Spinal cord (tissue), 10 donors: ENCODE results near the gene NEAT1. TPM values are rescaled to one million over a fixed set of nuclear protein-coding genes. Genes with fewer than 3 reads are reported as not detected.

Experiments used
- DNase-seq, 6 donors: peaks; one replicate each; pipeline versions ENCODE4 v3.0.0 to v3.0.0-alpha.2; 2013 to 2015; ENCODE audit warnings: low spot score in 6 of 6, low read depth in 4 of 6
- H3K27ac ChIP-seq: one replicate; pipeline ENCODE4 v1.5.1; 2013; ENCODE audit warnings: low read depth, low read length, control low read depth
- H3K27me3 ChIP-seq: one replicate; pipeline ENCODE4 v1.6.1; 2013; ENCODE audit warnings: low read length; ENCODE audit not compliant: control insufficient read depth, insufficient read depth
- H3K36me3 ChIP-seq: one replicate; pipeline ENCODE4 v1.6.1; 2013; ENCODE audit warnings: low read length; ENCODE audit not compliant: control insufficient read depth, insufficient read depth
- H3K4me1 ChIP-seq: one replicate; pipeline ENCODE4 v1.6.1; 2013; ENCODE audit warnings: low read length; ENCODE audit not compliant: control insufficient read depth, insufficient read depth
- H3K4me3 ChIP-seq: one replicate; pipeline ENCODE4 v1.5.1; 2013; ENCODE audit warnings: low read depth, low read length, control low read depth
- H3K9me3 ChIP-seq: one replicate; pipeline ENCODE4 v1.6.1; 2013; ENCODE audit warnings: low read length; ENCODE audit not compliant: control insufficient read depth, insufficient read depth
- WGBS: methylation state at CpG from one replicate; pipeline ENCODE4 v1.1.5; 2013; ENCODE audit warnings: missing lambda C conversion rate; ENCODE audit not compliant: insufficient coverage; 5-methylcytosine and 5-hydroxymethylcytosine counted together
- polyA plus RNA-seq, 2 donors: library from polyadenylated mRNA; unstranded; fragments of 120-200 nt; gene quantifications; one replicate each; pipeline ENCODE4 v1.2.1, GENCODE V29; 2013; ENCODE audit not compliant: insufficient read length in 2 of 2
- total RNA-seq, 2 donors: library from RNA; depleted of rRNA in 1 of 2; stranded (reverse); fragments of 120-200 nt in 1 of 2; fragments of >200 nt in 1 of 2; gene quantifications; one replicate each; pipeline versions ENCODE4 v1.2.3 to v1.2.4, GENCODE V29; 2013 to 2014
- donor health status: healthy.

Gene NEAT1
- total and polyA plus RNA-seq, 4 donors, result 27.4 to 73.6 (median 63.7) TPM

- no peak for DNase-seq
- Histone ChIP-seq H3K9me3 (no peaks in the 10 kb centered on the region), H3K27me3 (no peaks in the 10 kb centered on the region), H3K4me3 (no peak overlapping the region), H3K36me3 (peaks cover 2% of the 10 kb centered on the region), H3K4me1 (peaks cover 25% of the 10 kb centered on the region), H3K27ac (no peak overlapping the region)
- WGBS, result 95% methylated on average over 9 of the region's 13 CpGs
These were observed 42.7 kb upstream of the NEAT1 start for GRCh38 chr11:65379698-65380459.

GRCh38 chr11:65380460-65381119, 42.0 kb upstream of the NEAT1 start:
- whole genome bisulfite sequencing, result 91% methylated on average over 16 of the region's 16 CpGs
- Histone ChIP-seq H3K27me3 (no peaks in the 10 kb centered on the region), H3K36me3 (peaks cover 2% of the 10 kb centered on the region), H3K4me3 (no peak overlapping the region), H3K9me3 (no peaks in the 10 kb centered on the region), H3K27ac (no peak overlapping the region), H3K4me1 (peaks cover 25% of the 10 kb centered on the region)
- no peak for DNase-seq

GRCh38 chr11:65381716-65382032, 40.9 kb upstream of the NEAT1 start:
- H3K4me3 ChIP-seq, result peak overlapping the region; percentile 36
- WGBS, result 28% methylated on average over 4 of the region's 6 CpGs
- H3K36me3 ChIP-seq, result peaks cover 2% of the 10 kb centered on the region

GRCh38 chr11:65382033-65382803, 40.4 kb upstream of the NEAT1 start, which contains the start of gene SLC25A45:
TSS of gene SLC25A45 (minus strand) at chr11:65382646. CDS start at chr11:65381951, 695 bp downstream.
- Histone ChIP-seq H3K4me3 (peak within 1 kb of the TSS; percentile 36), H3K27ac (peak within 1 kb of the TSS; percentile 92), H3K9me3 (no peaks in the 10 kb centered on the region), H3K36me3 (peaks cover 2% of the 10 kb centered on the region), H3K27me3 (no peaks in the 10 kb centered on the region), H3K4me1 (peaks cover 37% of the 10 kb centered on the region)
- DNase-seq, result peak in 3 of 6 donors; percentile 25 to 75 (median 62)
- WGBS, result 13% methylated on average over 22 of the region's 27 CpGs

More at GRCh38 chr11:65381716-65382032, 40.9 kb upstream of the NEAT1 start:
- no peaks in the 10 kb centered on the region for H3K9me3 ChIP-seq
- H3K27me3 ChIP-seq, result no peaks in the 10 kb centered on the region
- peaks cover 33% of the 10 kb centered on the region for H3K4me1 ChIP-seq
- peak in 1 of 6 donors; percentile 35 for DNase-seq
- H3K27ac ChIP-seq, result peak overlapping the region; percentile 92

GRCh38 chr11:65382804-65383368, 39.7 kb upstream of the NEAT1 start:
- Histone ChIP-seq H3K36me3 (peaks cover 2% of the 10 kb centered on the region), H3K27me3 (no peaks in the 10 kb centered on the region), H3K4me3 (peak overlapping the region; percentile 36), H3K9me3 (no peaks in the 10 kb centered on the region), H3K27ac (peak overlapping the region; percentile 92), H3K4me1 (peaks cover 41% of the 10 kb centered on the region)
- WGBS, result 33% methylated on average over 10 of the region's 12 CpGs
- no peak for DNase-seq

GRCh38 chr11:65383778-65384177, 38.8 kb upstream of the NEAT1 start:
- no peak overlapping the region for H3K4me3 ChIP-seq
- H3K9me3 ChIP-seq, result no peaks in the 10 kb centered on the region
- H3K36me3 ChIP-seq, result peaks cover 3% of the 10 kb centered on the region
- no peak for DNase-seq
- H3K4me1 ChIP-seq, result peaks cover 44% of the 10 kb centered on the region
- H3K27me3 ChIP-seq, result no peaks in the 10 kb centered on the region
- WGBS, result 83% methylated on average over 4 of the region's 6 CpGs
- H3K27ac ChIP-seq, result no peak overlapping the region

- Histone ChIP-seq H3K9me3 (no peaks in the 10 kb centered on the region), H3K27me3 (no peaks in the 10 kb centered on the region), H3K4me3 (no peak overlapping the region), H3K36me3 (peaks cover 8% of the 10 kb centered on the region), H3K27ac (no peak overlapping the region), H3K4me1 (peaks cover 50% of the 10 kb centered on the region)
- WGBS, result 87% methylated on average over 6 of the region's 8 CpGs
- DNase-seq, result no peak
These were observed 38.2 kb upstream of the NEAT1 start for GRCh38 chr11:65384301-65384889.

- WGBS, result 3% methylated on average over 74 of the region's 76 CpGs
- no peaks in the 10 kb centered on the region for H3K27me3 ChIP-seq
- H3K27ac ChIP-seq, result peak within 1 kb of the TSS; percentile 85
- H3K4me1 ChIP-seq, result peaks cover 71% of the 10 kb centered on the region
- H3K36me3 ChIP-seq, result peaks cover 22% of the 10 kb centered on the region
- peak; percentile 68 to 95 (median 79) for DNase-seq
- no peaks in the 10 kb centered on the region for H3K9me3 ChIP-seq
- peak within 1 kb of the TSS; percentile 86 for H3K4me3 ChIP-seq
These were observed 36.1 kb upstream of the NEAT1 start, which contains the start of gene FRMD8 for GRCh38 chr11:65386307-65387140. TSS of gene FRMD8 (plus strand) at chr11:65386637. CDS start at chr11:65387037, 400 bp downstream.
